Vagina (tissue), 2 donors: ENCODE data around the gene SERGEF. TPM values are rescaled to one million over a fixed set of nuclear protein-coding genes. Genes with fewer than 3 reads are reported as not detected.
"Not testable (repeated sequence)": the region's sequence is repeated elsewhere in the genome, so short reads cannot be mapped to it uniquely, and the experiment has no call there.

Source experiments
- DNase-seq, 2 donors: peaks; one replicate each; pipeline ENCODE4 v3.0.0-alpha.2; 2017; ENCODE audit errors: extremely low spot score in 2 of 2
- H3K27ac ChIP-seq: fragments of 200-600 bp; sonication (generic); one replicate; pipeline ENCODE4 v1.5.1; 2019
- H3K27me3 ChIP-seq: fragments of 200-600 bp; sonication (generic); one replicate; pipeline ENCODE4 v1.5.1; 2019
- H3K36me3 ChIP-seq, 2 donors: fragments of 200-600 bp; sonication (generic); one replicate each; pipeline ENCODE4 v1.5.1; 2017 to 2019
- H3K4me1 ChIP-seq: fragments of 200-600 bp; sonication (generic); one replicate; pipeline ENCODE4 v1.5.1; 2019
- H3K4me3 ChIP-seq, 2 donors: fragments of 200-600 bp; sonication (generic); 1 replicate in 1 of 2; 2 replicates in 1 of 2; pipeline ENCODE4 v1.5.1; 2016 to 2019
- H3K9me3 ChIP-seq: fragments of 200-600 bp; sonication (generic); one replicate; pipeline ENCODE4 v1.5.1; 2019
- CTCF ChIP-seq, 3 experiments: fragments of 450-650 bp in 2 of 3; fragments of 200-600 bp in 1 of 3; sonication (generic) in 1 of 3; IDR thresholded peaks; one replicate each; pipeline ENCODE4 v1.5.1; 2017 to 2019; ENCODE audit warnings: antibody characterized with exemption in 3 of 3, mild to moderate bottlenecking in 2 of 3, moderate library complexity in 2 of 3
- POLR2A ChIP-seq, 2 donors: fragments of 450-650 bp; IDR thresholded peaks; one replicate each; pipeline ENCODE4 v1.6.1; 2017; ENCODE audit warnings: antibody characterized with exemption in 2 of 2, mild to moderate bottlenecking in 2 of 2, moderate library complexity in 2 of 2
- POLR2AphosphoS5 ChIP-seq, 2 donors: sonication (generic); formaldehyde crosslinking; IDR thresholded peaks; one replicate each; pipeline ENCODE4 v1.9.0; 2017; ENCODE audit warnings: antibody characterized with exemption in 2 of 2, mild to moderate bottlenecking in 2 of 2, low read depth in 1 of 2; ENCODE audit not compliant: insufficient read depth in 1 of 2
- intact Hi-C: fragments of 100-400 bp; cut with DNase I; formaldehyde crosslinking; loops from one replicate; pipeline ENCODE4 v1.15.1; 2023
- total RNA-seq: library from RNA; depleted of rRNA; stranded (reverse); fragments of >200 nt; gene quantifications from one replicate; pipeline ENCODE4 v1.2.3, GENCODE V29; 2016

Gene SERGEF
- total RNA-seq, 1 donor from 2014 or later, result 30.7 TPM

- Histone ChIP-seq H3K9me3 (no peaks in the 10 kb centered on the region), H3K4me3 (no peak overlapping the region), H3K27me3 (no peaks in the 10 kb centered on the region), H3K4me1 (no peaks in the 10 kb centered on the region), H3K27ac (no peak overlapping the region), H3K36me3 (no peaks in the 10 kb centered on the region)
- intact Hi-C loops, result no loop called here
- DNase-seq, result no peak
- no peak for TF ChIP-seq POLR2AphosphoS5 (IDR thresholded peaks at IDR 0.05; ENCODE audit: insufficient read depth in 1 of 2, low read depth in 1 of 2)
- no peak for TF ChIP-seq POLR2A (IDR thresholded peaks at IDR 0.05)
- TF ChIP-seq CTCF (IDR thresholded peaks at IDR 0.05), result no peak
These were observed 115.4 kb downstream of the SERGEF start for GRCh38 chr11:17897495-17897894.

- intact Hi-C loops, H3K36me3 ChIP-seq, H3K4me3 ChIP-seq, H3K9me3 ChIP-seq, H3K27me3 ChIP-seq, H3K27ac ChIP-seq, DNase-seq, H3K4me1 ChIP-seq: not testable (repeated sequence)
These were observed 116.2 kb downstream of the SERGEF start for GRCh38 chr11:17896496-17897151.

- no peaks in the 10 kb centered on the region for H3K27me3 ChIP-seq
- no peaks in the 10 kb centered on the region for H3K9me3 ChIP-seq
- no peak overlapping the region for H3K4me3 ChIP-seq
- intact Hi-C loops, result no loop called here
- no peak for DNase-seq
- H3K36me3 ChIP-seq, result no peaks in the 10 kb centered on the region
- no peak overlapping the region for H3K27ac ChIP-seq
- no peaks in the 10 kb centered on the region for H3K4me1 ChIP-seq
- TF ChIP-seq CTCF (IDR thresholded peaks at IDR 0.05), result no peak
- TF ChIP-seq POLR2AphosphoS5 (IDR thresholded peaks at IDR 0.05; ENCODE audit: insufficient read depth in 1 of 2, low read depth in 1 of 2), result no peak
- no peak for TF ChIP-seq POLR2A (IDR thresholded peaks at IDR 0.05)
These were observed 117.8 kb downstream of the SERGEF start for GRCh38 chr11:17894929-17895658.

GRCh38 chr11:17892409-17892808 is 120.4 kb downstream of the SERGEF start:
- H3K4me3 ChIP-seq, result no peak overlapping the region
- intact Hi-C loops, result no loop called here
- no peak for TF ChIP-seq CTCF (IDR thresholded peaks at IDR 0.05)
- no peak for TF ChIP-seq POLR2A (IDR thresholded peaks at IDR 0.05)
- TF ChIP-seq POLR2AphosphoS5 (IDR thresholded peaks at IDR 0.05; ENCODE audit: insufficient read depth in 1 of 2, low read depth in 1 of 2), result no peak
- H3K4me1 ChIP-seq, result no peaks in the 10 kb centered on the region
- H3K36me3 ChIP-seq, result no peaks in the 10 kb centered on the region
- DNase-seq, result no peak
- H3K9me3 ChIP-seq, result no peaks in the 10 kb centered on the region
- no peak overlapping the region for H3K27ac ChIP-seq
- H3K27me3 ChIP-seq, result no peaks in the 10 kb centered on the region

GRCh38 chr11:17890325-17890724 is 122.5 kb downstream of the SERGEF start:
- intact Hi-C loops, result no loop called here
- Histone ChIP-seq H3K4me1 (no peaks in the 10 kb centered on the region), H3K36me3 (no peaks in the 10 kb centered on the region), H3K9me3 (no peaks in the 10 kb centered on the region), H3K27ac (no peak overlapping the region), H3K4me3 (no peak overlapping the region), H3K27me3 (no peaks in the 10 kb centered on the region)
- DNase-seq, result no peak
- no peak for TF ChIP-seq POLR2AphosphoS5 (IDR thresholded peaks at IDR 0.05; ENCODE audit: insufficient read depth in 1 of 2, low read depth in 1 of 2)
- TF ChIP-seq POLR2A (IDR thresholded peaks at IDR 0.05), result no peak
- TF ChIP-seq CTCF (IDR thresholded peaks at IDR 0.05), result no peak
